ENCODE results near the gene CNNM4. TPM values are rescaled to one million over a fixed set of nuclear protein-coding genes. Genes with fewer than 3 reads are reported as not detected.

CNNM4 gene
- total and polyA plus RNA-seq, 2 of the 4 experiments (the other 2 are of a cell fraction) = 2.0 to 4.1 TPM

GRCh38 chr2:96737831-96738230 lies 22.9 kb upstream of the CNNM4 start:
- DNase-seq (no peak), ATAC-seq (ENCODE audit: low read depth) (no peak)
- H4K5ac ChIP-seq (ENCODE audit: low read depth, low read length) = no peak overlapping the region
- no CpG with 5 or more reads among the region's 2 CpGs for WGBS, 2 experiments (ENCODE audit: extremely low coverage in 2 of 2, insufficient read length in 1 of 2)
- POLR2A ChIA-PET (ENCODE audit: unreplicated experiment) = no interaction called here
- intact Hi-C loops (cut with micrococcal nuclease) (no loop called here), in situ Hi-C loops (cut with MboI; ENCODE audit: low sequenced_read_pairs) (no loop called here), dilution Hi-C loops (cut with HindIII; ENCODE audit: low sequenced_read_pairs, unreplicated experiment) (no loop called here)
- no peak overlapping the region for H3K4me2 ChIP-seq (ENCODE audit: low read depth, low read length)
- no peak overlapping the region for H3K18ac ChIP-seq (ENCODE audit: low read depth, low read length)
- H2BK20ac ChIP-seq (ENCODE audit: low read depth, low read length) = no peak overlapping the region
- H3K56ac ChIP-seq (ENCODE audit: extremely low read depth, insufficient read depth, low read length) = no peak overlapping the region
- H3K9me1 ChIP-seq (ENCODE audit: insufficient read depth, low read length) = no peaks in the 10 kb centered on the region; the same call in 1 of the 2 replicates
- no peak overlapping the region for H3K4me3 ChIP-seq (ENCODE audit: insufficient read depth, low read depth, low read length)
- no peak for TF ChIP-seq RAD21 (IDR thresholded peaks at IDR 0.05; ENCODE audit: low read length)
- no peak for TF ChIP-seq CHD1 (IDR thresholded peaks at IDR 0.05; ENCODE audit: low read depth, low read length)
- no peak for TF ChIP-seq MXI1 (IDR thresholded peaks at IDR 0.05; ENCODE audit: borderline replicate concordance, low read depth, low read length)
- no peak for TF ChIP-seq CTCF (conservative IDR thresholded peaks at IDR 0.05; ENCODE audit: low read depth, low read length)
- TF ChIP-seq RCOR1 (IDR thresholded peaks at IDR 0.05; ENCODE audit: insufficient replicate concordance, low read length) = no peak
- TF ChIP-seq SMC3 (IDR thresholded peaks at IDR 0.05; ENCODE audit: low read depth, low read length) = no peak
- no peak for TF ChIP-seq BHLHE40 (IDR thresholded peaks at IDR 0.05; ENCODE audit: low read depth, low read length)
- no peak for TF ChIP-seq RFX5 (IDR thresholded peaks at IDR 0.05; ENCODE audit: low read depth, low read length)
- TF ChIP-seq NFE2L2 (IDR thresholded peaks at IDR 0.05; ENCODE audit: low read depth, low read length) = no peak
- TF ChIP-seq FOS (IDR thresholded peaks at IDR 0.05; ENCODE audit: low read depth, low read length) = no peak
- TF ChIP-seq POLR2A (IDR thresholded peaks at IDR 0.05; ENCODE audit: low read depth, low read length) = no peak
- no peak for TF ChIP-seq MAFK (IDR thresholded peaks at IDR 0.05; ENCODE audit: low read depth, low read length)
- TF ChIP-seq ELK1 (IDR thresholded peaks at IDR 0.05; ENCODE audit: borderline replicate concordance, low read depth, low read length) = no peak
- no peak for TF ChIP-seq MAZ (IDR thresholded peaks at IDR 0.05; ENCODE audit: borderline replicate concordance, low read depth, low read length)
- TF ChIP-seq USF2 (IDR thresholded peaks at IDR 0.05; ENCODE audit: low read depth, low read length) = no peak
- peaks cover 2% of the 10 kb centered on the region for H3K4me1 ChIP-seq (ENCODE audit: control insufficient read depth, insufficient read depth, low read length)
- no peaks in the 10 kb centered on the region for H3K9me3 ChIP-seq (ENCODE audit: control insufficient read depth, insufficient read depth, low read length)
- no peaks in the 10 kb centered on the region for H4K20me1 ChIP-seq (ENCODE audit: insufficient read depth, low read length)
- no peak overlapping the region for H2AK9ac ChIP-seq (replicated peaks; ENCODE audit: low read depth, low read length, poor library complexity)
- H2BK15ac ChIP-seq (ENCODE audit: low read depth, low read length) = no peak overlapping the region
- peaks cover 14% of the 10 kb centered on the region for H3K36me3 ChIP-seq (ENCODE audit: control insufficient read depth, insufficient read depth, low read length)
- no peak overlapping the region for H2BK5ac ChIP-seq (ENCODE audit: low read depth, low read length, poor library complexity, severe bottlenecking)
- H3K79me1 ChIP-seq (ENCODE audit: low read depth in 1 of 2, low read length in 2 of 2) = peaks cover 31 to 41% of the 10 kb centered on the region in 2 experiments
- no peak overlapping the region for H3K4ac ChIP-seq (ENCODE audit: low read depth, low read length)
- H3K14ac ChIP-seq (replicated peaks; ENCODE audit: low read depth, low read length) = no peak overlapping the region
- H3K23ac ChIP-seq (ENCODE audit: low read depth, low read length) = no peak overlapping the region
- no peak overlapping the region for H4K8ac ChIP-seq (ENCODE audit: low read depth in 2 of 2, low read length in 2 of 2)
- no peak overlapping the region for H3K9ac ChIP-seq (ENCODE audit: low read depth, low read length)
- H4K91ac ChIP-seq (ENCODE audit: insufficient read depth, low read depth, low read length) = no peak overlapping the region
- H2BK120ac ChIP-seq (ENCODE audit: low read depth, low read length) = no peak overlapping the region
- no peaks in the 10 kb centered on the region for H3K27me3 ChIP-seq (ENCODE audit: control insufficient read depth, insufficient read depth, low read length)
- CTCF ChIA-PET = no interaction called here
- no peak overlapping the region for H2AFZ ChIP-seq (replicated peaks; ENCODE audit: low read length, poor library complexity)
- BruUV-seq (replicated peaks) = no TSS peak
- H3K27ac ChIP-seq (ENCODE audit: insufficient read depth, low read length) = no peak overlapping the region
- no peak overlapping the region for H2AK5ac ChIP-seq (ENCODE audit: low read depth, low read length)
